GM08714 (cell line): Measurements from ENCODE around the gene ELOVL2.
"Not testable (repeated sequence)": the region's sequence is repeated elsewhere in the genome, so short reads cannot be mapped to it uniquely, and the experiment has no call there.

Experiments
- H3K4me3 ChIP-seq: fragments of 200-500 bp; sonication (Bioruptor generic); 2 replicates; pipeline ENCODE4 v1.5.1; 2014; ENCODE audit warnings: mild to moderate bottlenecking, low read length, inconsistent platforms
- ZNF274 ChIP-seq: IDR thresholded peaks from 2 replicates; pipeline ENCODE4 v1.6.1; 2012; ENCODE audit warnings: mild to moderate bottlenecking, low read depth, low read length

Gene ELOVL2

GRCh38 chr6:10995114-10995707 lies 48.9 kb downstream of the ELOVL2 start:
- no peak overlapping the region for H3K4me3 ChIP-seq
- no peak for TF ChIP-seq ZNF274

- no peak for TF ChIP-seq ZNF274
- no peak overlapping the region for H3K4me3 ChIP-seq
These were observed 50.2 kb downstream of the ELOVL2 start for GRCh38 chr6:10993896-10994295.

DNA sequence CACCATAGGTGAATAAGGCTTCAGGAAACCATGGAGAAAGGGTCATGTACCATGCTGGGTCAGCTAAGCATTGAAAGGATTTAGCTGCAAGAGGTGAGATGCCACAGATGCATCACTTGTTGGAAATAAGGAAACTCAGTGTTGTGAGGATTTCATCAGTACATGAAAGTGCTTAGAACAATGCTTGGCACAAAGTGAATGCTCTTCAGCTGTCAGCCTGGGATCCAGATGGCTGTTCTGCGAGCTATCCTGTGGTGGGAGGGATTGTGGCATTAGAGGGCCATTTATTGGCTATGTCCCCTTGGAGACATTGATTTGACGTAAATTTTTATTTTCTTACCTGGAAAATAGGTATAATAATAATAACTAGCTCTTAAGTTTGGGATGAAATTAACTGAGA lies 53.0 kb downstream of the ELOVL2 start:
- no peak overlapping the region for H3K4me3 ChIP-seq
- no peak for TF ChIP-seq ZNF274

- no peak for TF ChIP-seq ZNF274
These were observed 54.5 kb downstream of the ELOVL2 start for GRCh38 chr6:10989587-10989986.

DNA sequence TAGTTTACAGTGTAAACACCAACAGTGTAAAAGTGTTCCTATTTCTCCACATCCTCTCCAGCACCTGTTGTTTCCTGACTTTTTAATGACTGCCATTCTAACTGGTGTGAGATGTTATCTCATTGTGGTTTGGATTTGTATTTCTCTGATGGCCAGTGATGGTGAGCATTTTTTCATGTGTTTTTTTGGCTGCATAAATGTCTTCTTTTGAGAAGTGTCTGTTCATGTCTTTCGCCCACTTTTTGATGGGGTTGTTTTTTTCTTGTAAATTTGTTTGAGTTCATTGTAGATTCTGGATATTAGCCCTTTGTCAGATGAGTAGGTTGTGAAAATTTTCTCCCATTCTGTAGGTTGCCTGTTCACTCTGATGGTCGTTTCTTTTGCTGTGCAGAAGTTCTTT lies 59.1 kb downstream of the ELOVL2 start:
- not testable (repeated sequence) for H3K4me3 ChIP-seq

More at GRCh38 chr6:10989587-10989986, 54.5 kb downstream of the ELOVL2 start:
- H3K4me3 ChIP-seq, result no peak overlapping the region

DNA sequence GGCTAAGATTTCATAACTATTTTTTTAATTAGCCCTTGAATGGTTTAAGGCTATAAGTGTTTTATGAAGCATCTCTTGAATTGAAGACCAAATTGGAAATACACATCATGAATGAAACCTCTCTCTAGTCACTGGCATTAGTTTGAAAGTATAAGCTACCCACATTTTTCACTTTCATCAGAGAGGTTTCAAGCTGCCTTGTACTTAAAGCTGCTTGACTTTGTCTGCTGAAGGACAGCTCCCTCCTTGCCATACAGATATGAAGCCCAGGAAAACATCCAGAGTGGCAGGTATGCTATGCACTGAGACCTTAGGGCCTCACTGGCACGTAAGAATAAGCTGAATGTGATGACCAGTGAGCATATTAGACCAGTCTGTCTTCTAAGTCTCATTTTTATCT lies 62.7 kb downstream of the ELOVL2 start:
- no peak overlapping the region for H3K4me3 ChIP-seq
- TF ChIP-seq ZNF274, result no peak

DNA sequence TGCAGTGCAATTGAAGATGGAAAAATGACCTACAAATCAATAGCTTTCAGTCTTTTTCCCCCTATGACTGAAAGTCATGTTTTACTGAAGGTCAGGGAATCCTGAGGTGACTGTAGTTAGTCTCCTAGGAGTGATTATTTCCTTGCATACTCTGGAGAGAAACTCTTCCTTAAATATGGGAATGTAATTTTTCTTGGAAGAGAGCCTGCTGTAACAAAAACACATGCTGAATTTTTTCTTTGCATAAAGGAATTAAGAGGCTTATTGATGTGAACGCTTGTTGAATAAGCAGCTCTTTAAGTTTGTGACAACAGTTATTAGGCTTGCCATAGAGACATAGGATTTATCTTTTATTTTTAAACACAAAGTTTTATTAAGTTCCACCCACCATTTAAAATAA lies 64.5 kb downstream of the ELOVL2 start:
- H3K4me3 ChIP-seq, result no peak overlapping the region
- no peak for TF ChIP-seq ZNF274

DNA sequence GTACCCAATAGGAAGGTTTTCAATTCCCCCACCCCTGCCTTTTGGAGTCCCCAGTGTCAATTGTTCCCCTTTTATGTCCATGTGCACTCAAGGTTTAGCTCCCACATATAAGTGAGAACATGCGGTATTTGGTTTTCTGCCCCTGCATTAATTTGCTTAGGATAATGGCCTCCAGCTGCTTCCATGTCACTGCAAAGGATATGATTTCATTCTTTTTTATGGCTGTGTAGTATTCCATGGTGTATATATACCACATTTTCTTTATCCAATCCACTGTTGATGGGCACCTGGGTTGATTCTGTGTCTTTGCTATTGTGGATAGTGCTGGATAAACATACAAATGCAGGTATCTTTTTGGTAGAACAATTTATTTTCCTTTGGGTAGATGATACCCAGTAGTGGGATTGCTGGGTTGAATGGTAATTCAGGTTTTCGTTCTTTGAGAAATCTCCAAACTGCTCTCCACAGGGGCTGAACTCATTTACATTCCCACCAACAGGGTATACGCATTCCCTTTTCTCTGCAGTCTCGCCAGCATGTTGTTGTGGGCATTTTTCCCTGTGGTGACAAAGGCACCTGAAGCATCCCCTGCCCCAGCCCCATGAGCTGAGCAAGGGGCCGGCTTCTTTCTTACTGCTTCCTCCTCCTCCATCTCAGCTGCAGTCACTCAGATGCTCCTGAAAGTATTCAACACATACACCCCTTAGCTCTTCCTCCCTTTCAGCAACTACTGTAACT lies 66.7 kb downstream of the ELOVL2 start:
- TF ChIP-seq ZNF274, result no peak
- no peak overlapping the region for H3K4me3 ChIP-seq

GRCh38 chr6:10976571-10976970 lies 67.5 kb downstream of the ELOVL2 start:
- H3K4me3 ChIP-seq, result no peak overlapping the region
- TF ChIP-seq ZNF274, result no peak

DNA sequence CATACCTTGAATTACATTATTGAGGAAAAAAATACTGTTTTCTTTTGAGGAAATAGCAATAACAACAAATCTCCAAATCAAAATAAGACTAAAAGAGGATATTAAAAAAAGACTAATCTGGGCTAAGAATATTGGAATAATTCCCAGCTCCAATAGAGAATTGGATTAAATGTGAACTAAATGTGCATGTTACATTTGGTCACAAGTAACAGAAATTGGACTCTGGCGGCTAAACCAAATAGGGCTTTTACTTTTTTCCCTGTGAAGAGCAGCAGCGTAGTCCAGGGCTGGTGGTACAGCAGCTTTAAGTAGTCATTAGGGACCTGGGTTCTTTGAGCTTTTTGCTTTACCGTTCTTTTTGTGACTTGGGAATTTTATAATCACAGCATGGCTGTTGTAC lies 71.9 kb downstream of the ELOVL2 start:
- no peak overlapping the region for H3K4me3 ChIP-seq
- TF ChIP-seq ZNF274, result no peak

DNA sequence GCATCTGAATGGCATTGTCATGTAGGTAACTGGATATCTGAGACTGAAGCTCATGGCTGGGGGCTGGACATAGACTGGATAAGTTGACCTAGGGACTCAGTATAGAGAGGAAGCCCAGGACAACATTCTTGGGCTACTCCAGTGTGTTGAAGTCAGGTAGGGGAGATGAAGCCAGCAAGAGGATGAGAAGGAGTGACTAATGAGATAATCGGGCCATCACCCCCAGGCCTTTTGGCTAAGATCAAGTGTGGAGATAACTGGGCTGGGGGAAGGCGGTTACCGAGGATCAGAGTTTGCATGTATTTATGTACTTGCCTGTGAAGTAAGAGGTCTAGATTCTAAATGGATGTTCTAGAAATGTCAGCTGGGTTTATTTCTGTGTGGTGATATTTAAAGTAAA lies 73.4 kb downstream of the ELOVL2 start:
- no peak overlapping the region for H3K4me3 ChIP-seq
- no peak for TF ChIP-seq ZNF274

- TF ChIP-seq ZNF274, result no peak
- no peak overlapping the region for H3K4me3 ChIP-seq
These were observed 75.3 kb downstream of the ELOVL2 start for GRCh38 chr6:10968776-10969175.

DNA sequence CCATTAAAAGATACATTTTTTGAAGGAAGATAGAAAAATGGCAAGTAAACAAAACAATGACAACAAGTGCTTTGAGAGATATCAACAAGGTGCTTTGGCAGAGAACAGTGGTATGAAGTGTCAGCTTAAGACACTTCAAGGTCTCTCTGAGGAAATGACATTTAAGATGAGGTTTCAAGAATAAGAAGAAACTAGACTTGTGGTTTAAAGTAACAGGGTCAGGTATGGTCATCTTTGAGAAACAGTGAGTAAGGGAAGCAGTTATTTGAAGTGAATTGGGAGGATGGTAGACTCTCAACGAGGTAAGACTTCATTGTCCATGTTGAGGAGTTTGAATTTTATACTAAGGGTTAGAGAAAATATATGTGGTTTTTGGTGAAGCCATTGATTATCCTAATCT lies 79.4 kb downstream of the ELOVL2 start:
- no peak overlapping the region for H3K4me3 ChIP-seq
- TF ChIP-seq ZNF274, result no peak

- H3K4me3 ChIP-seq, result no peak overlapping the region
- TF ChIP-seq ZNF274, result no peak
These were observed 81.0 kb downstream of the ELOVL2 start for GRCh38 chr6:10963113-10963512.

- no peak for TF ChIP-seq ZNF274
- no peak overlapping the region for H3K4me3 ChIP-seq
These were observed 81.4 kb downstream of the ELOVL2 start for GRCh38 chr6:10962673-10963072.

GRCh38 chr6:10961837-10962236 lies 82.3 kb downstream of the ELOVL2 start:
- H3K4me3 ChIP-seq, result no peak overlapping the region
- no peak for TF ChIP-seq ZNF274
